GM18951 (cell line): ENCODE results near the gene XYLT2.

ENCODE experiments used
- POLR2A ChIP-seq: IDR thresholded peaks from 4 replicates; pipeline ENCODE4 v1.6.1; 2011; ENCODE audit warnings: mild to moderate bottlenecking; ENCODE audit not compliant: insufficient read length, insufficient read depth; ENCODE audit errors: extremely low read depth
- in situ Hi-C: fragments of 300-500 bp; cut with MboI; formaldehyde crosslinking; loops from one replicate; pipeline ENCODE4 v1.12.0; 2022; ENCODE audit warnings: low sequenced_read_pairs, mixed read lengths, inconsistent platforms; ENCODE audit not compliant: unreplicated experiment

XYLT2 gene

DNA sequence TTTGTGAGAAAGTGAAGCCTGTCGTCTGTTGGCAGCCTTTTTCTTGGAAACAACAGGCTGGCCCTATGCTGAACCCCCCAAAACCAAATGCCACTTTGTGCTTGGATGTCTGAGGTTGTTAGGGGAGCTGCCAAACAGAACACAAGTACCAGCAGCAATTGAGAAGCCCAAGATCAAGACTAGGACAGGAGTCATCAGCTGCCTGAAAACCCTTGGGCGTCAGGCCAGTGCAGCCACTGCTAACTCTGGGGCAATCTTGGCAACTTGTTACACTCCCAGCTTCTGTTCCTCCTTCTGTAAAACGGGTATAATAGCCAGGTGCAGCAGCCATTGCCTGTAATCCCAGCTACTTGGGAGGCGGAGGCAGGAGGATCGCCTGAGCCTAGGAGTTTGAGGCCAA is 60.7 kb downstream of the XYLT2 start:
- in situ Hi-C loops: no loop called here
- no peak for TF ChIP-seq POLR2A

DNA sequence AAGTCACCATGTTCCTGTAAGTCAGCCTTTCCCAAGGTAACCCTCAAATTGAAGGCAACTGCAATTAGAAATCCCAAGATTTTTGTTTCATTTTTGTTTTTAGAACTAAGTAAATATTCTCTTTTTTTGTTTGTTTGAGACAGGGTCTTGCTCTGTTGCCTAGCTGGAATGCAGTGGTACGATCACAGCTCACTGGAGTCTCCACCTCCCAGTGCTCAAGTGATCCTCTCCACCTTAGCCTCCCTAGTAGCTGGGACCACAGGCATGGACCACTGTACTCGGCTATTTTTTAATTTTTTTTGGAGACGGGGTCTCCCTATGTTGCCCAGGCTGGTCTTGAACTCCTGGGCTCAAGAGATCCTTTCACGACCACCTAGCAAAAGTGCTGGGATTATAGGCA is 62.0 kb downstream of the XYLT2 start:
- no peak for TF ChIP-seq POLR2A
- in situ Hi-C loops: no loop called here
